Body of pancreas (tissue), 4 donors: ENCODE measurements around the gene TMEM9. TPM values are rescaled to one million over a fixed set of nuclear protein-coding genes. Genes with fewer than 3 reads are reported as not detected.

Experiments used
- ATAC-seq: fragments of 150-250 bp; one replicate; pipeline ENCODE4 v1.9.1; 2016
- DNase-seq, 4 donors: peaks; one replicate each; pipeline ENCODE4 v3.0.0-alpha.2; 2019
- H3K27ac ChIP-seq, 4 donors: fragments of 200-600 bp; sonication (generic); 1 replicate in 3 of 4; 2 replicates in 1 of 4; pipeline versions ENCODE4 v1.5.1 to v1.6.1; 2016 to 2019; ENCODE audit warnings: mild to moderate bottlenecking in 1 of 4, mixed read lengths in 1 of 4, moderate library complexity in 1 of 4
- H3K27me3 ChIP-seq, 2 donors: fragments of 200-600 bp; sonication (generic); one replicate each; pipeline ENCODE4 v1.6.0; 2016; ENCODE audit warnings: mild to moderate bottlenecking in 1 of 2
- H3K36me3 ChIP-seq, 2 donors: fragments of 200-600 bp; sonication (generic); replicated peaks in 1 of 2; 2 replicates each; pipeline ENCODE4 v1.5.1; 2016; ENCODE audit warnings: low read depth in 2 of 2; ENCODE audit not compliant: insufficient read depth in 1 of 2
- H3K4me1 ChIP-seq: fragments of 200-600 bp; sonication (generic); one replicate; pipeline ENCODE4 v1.6.0; 2016
- H3K4me3 ChIP-seq, 2 donors: fragments of 200-600 bp; sonication (generic); 1 replicate in 1 of 2; 2 replicates in 1 of 2; pipeline ENCODE4 v1.5.1; 2016 to 2019
- H3K9me3 ChIP-seq, 3 donors: fragments of 200-600 bp; sonication (generic); 1 replicate in 2 of 3; 2 replicates in 1 of 3; pipeline ENCODE4 v1.5.1; 2016
- CTCF ChIP-seq, 7 experiments: fragments of 450-650 bp in 4 of 7; fragments of 200-600 bp in 3 of 7; sonication (generic) in 3 of 7; IDR thresholded peaks; one replicate each; pipeline ENCODE4 v1.5.1; 2016 to 2019; ENCODE audit warnings: antibody characterized with exemption in 7 of 7
- POLR2A ChIP-seq, 3 donors: fragments of 450-650 bp; IDR thresholded peaks; one replicate each; pipeline ENCODE4 v1.6.1; 2016; ENCODE audit warnings: antibody characterized with exemption in 3 of 3, mild to moderate bottlenecking in 2 of 3
- WGBS, 2 donors: methylation state at CpG; one replicate each; pipeline ENCODE4 v1.1.5; 2017; 5-methylcytosine and 5-hydroxymethylcytosine counted together
- intact Hi-C: fragments of 100-400 bp; cut with DNase I; formaldehyde crosslinking; loops from one replicate; pipeline ENCODE4 v1.15.1; 2023
- total RNA-seq, 2 donors: library from RNA; depleted of rRNA; stranded (reverse); fragments of >200 nt; gene quantifications; one replicate each; pipeline ENCODE4 v1.1.0, GENCODE V29; 2016

Gene TMEM9
- total RNA-seq, 2 donors from 2014 or later, result 56.6 to 70.5 TPM

DNA sequence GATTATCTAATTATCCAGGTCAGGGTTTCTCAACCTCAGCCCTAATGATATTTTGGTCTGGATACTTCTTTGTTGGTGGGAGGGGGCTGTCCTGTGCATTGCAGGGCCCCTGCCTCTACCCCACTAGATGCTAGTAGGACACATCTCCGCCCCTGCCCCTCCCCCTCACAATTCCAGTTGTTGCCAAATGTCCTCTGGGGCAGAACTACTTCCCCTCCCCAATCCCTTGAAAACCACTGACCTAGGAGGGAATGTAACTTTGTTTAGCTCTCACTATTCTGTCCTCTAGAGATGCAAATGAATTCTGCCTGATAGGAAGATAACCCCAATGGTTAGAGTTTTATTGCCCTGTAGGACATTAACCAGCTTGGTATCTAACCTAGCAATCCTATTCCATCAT is 50.1 kb downstream of the TMEM9 start:
- Histone ChIP-seq H3K4me1 (no peaks in the 10 kb centered on the region), H3K9me3 (no peaks in the 10 kb centered on the region), H3K27me3 (no peaks in the 10 kb centered on the region), H3K36me3 (no peaks in the 10 kb centered on the region), H3K4me3 (no peak overlapping the region), H3K27ac (no peak overlapping the region)
- DNase-seq (no peak), ATAC-seq (no peak)
- intact Hi-C loops, result no loop called here
- 54 to 86% methylated on average over 1 of the region's 1 CpG for WGBS, 2 donors
- TF ChIP-seq POLR2A (IDR thresholded peaks at IDR 0.05) (no peak), CTCF (IDR thresholded peaks at IDR 0.05) (no peak)

DNA sequence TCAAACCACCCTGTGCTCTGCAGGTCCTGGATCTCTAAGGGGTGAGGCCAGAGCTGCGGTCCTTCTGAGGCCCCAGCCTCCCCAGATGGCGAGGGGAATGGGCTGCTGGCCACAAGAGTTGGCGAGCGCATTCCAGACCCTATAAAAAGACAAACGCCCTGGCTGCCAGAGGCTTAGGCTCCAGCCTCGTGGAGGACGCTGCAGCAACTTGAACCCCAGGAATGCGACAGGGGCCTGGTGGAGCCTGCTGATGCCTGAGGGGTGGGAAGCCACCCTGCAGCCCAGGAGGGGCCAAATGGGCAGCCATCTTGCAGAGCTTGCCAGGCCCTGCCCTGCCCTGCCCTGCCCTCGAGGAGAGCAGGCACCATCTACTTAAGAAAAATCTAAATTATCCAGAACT is 50.6 kb downstream of the TMEM9 start:
- H3K4me3 ChIP-seq, result no peak overlapping the region
- no peak overlapping the region for H3K27ac ChIP-seq
- no peaks in the 10 kb centered on the region for H3K4me1 ChIP-seq
- no peaks in the 10 kb centered on the region for H3K9me3 ChIP-seq
- intact Hi-C loops, result no loop called here
- ATAC-seq (no peak), DNase-seq (no peak)
- no peak for TF ChIP-seq POLR2A (IDR thresholded peaks at IDR 0.05)
- TF ChIP-seq CTCF (IDR thresholded peaks at IDR 0.05), result no peak
- no peaks in the 10 kb centered on the region for H3K36me3 ChIP-seq
- WGBS, 2 donors, result 78 to 87% methylated on average over 8 to 9 of the region's 9 CpGs
- H3K27me3 ChIP-seq, result no peaks in the 10 kb centered on the region

GRCh38 chr1:201100169-201100930 is 53.9 kb downstream of the TMEM9 start:
- DNase-seq (no peak), ATAC-seq (no peak)
- no peak overlapping the region for H3K27ac ChIP-seq
- no peaks in the 10 kb centered on the region for H3K4me1 ChIP-seq
- H3K27me3 ChIP-seq, result no peaks in the 10 kb centered on the region
- intact Hi-C loops, result no loop called here
- no peak for TF ChIP-seq POLR2A (IDR thresholded peaks at IDR 0.05)
- no peak for TF ChIP-seq CTCF (IDR thresholded peaks at IDR 0.05)
- no peaks in the 10 kb centered on the region for H3K36me3 ChIP-seq
- 83 to 92% methylated on average over 12 of the region's 12 CpGs for WGBS, 2 donors
- H3K4me3 ChIP-seq, result no peak overlapping the region
- no peaks in the 10 kb centered on the region for H3K9me3 ChIP-seq

DNA sequence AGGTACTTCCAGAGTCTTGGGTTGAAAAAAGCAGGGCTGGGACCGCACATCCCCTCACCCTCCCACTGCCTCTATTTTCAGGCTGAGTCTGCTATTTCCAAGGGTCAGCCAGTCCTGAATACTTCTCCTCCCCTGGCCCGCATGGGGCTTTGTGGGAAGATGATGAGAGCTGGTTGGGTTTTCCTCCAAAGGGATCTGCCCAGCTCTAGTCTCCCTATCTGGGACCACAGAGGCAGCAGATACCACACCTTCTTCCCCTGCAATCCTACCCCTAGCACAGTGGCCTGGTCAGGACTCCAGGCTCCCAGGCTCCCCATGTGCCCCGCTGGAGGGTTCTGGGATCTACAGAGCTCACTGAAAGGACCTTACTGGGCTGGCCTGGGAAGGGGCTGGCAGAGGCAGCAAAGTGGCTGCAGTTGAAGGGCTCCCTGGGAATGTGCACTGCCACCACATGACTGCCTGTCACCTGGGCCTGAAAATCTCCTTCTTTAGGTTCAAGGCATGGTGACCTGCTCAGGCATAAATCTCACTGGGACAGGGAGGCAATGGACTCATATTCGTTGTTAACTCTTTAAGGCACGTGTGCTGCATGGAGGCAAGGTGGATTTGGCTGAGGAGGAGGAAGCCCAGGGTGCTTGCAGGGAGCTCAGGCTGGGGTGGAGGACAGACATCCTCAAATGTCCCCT is 55.1 kb downstream of the TMEM9 start:
- 62 to 73% methylated on average over 5 of the region's 5 CpGs for WGBS, 2 donors
- DNase-seq (no peak), ATAC-seq (no peak)
- H3K27ac ChIP-seq, result no peak overlapping the region
- no peaks in the 10 kb centered on the region for H3K27me3 ChIP-seq
- intact Hi-C loops, result loop anchor here (10.0 kb wide), 1 partner anchor 126 kb away; no protein-coding TSS in a partner anchor
- no peak overlapping the region for H3K4me3 ChIP-seq
- H3K9me3 ChIP-seq, result no peaks in the 10 kb centered on the region
- TF ChIP-seq POLR2A (IDR thresholded peaks at IDR 0.05) (no peak), CTCF (IDR thresholded peaks at IDR 0.05) (no peak)
- no peaks in the 10 kb centered on the region for H3K4me1 ChIP-seq
- H3K36me3 ChIP-seq, result no peaks in the 10 kb centered on the region
